ENCODE data around the gene LIX1. TPM values are rescaled to one million over a fixed set of nuclear protein-coding genes. Genes with fewer than 3 reads are reported as not detected.
"Not testable (repeated sequence)": the region's sequence is repeated elsewhere in the genome, so short reads cannot be mapped to it uniquely, and the experiment has no call there.

LIX1 gene
- total and polyA plus RNA-seq, 5 donors: 0.18 to 0.50 (median 0.36) TPM

GRCh38 chr5:97143704-97144103, 1.3 kb upstream of the LIX1 start:
- DNase-seq (no peak), ATAC-seq (no peak)
- H3K9me3 ChIP-seq (ENCODE audit: control insufficient read depth, low read length): no peaks in the 10 kb centered on the region
- H3K4me1 ChIP-seq (ENCODE audit: control insufficient read depth, insufficient read depth, low read length): no peaks in the 10 kb centered on the region
- no peak overlapping the region for H3K27ac ChIP-seq (ENCODE audit: low read length)
- no peaks in the 10 kb centered on the region for H3K27me3 ChIP-seq (ENCODE audit: control insufficient read depth, insufficient read depth)
- intact Hi-C loops (cut with DNase I): loop anchor here in 2 of 4 donors (10.0 kb wide), 2 partner anchors 99 to 139 kb away; no protein-coding TSS in a partner anchor
- 94% methylated on average over 2 of the region's 2 CpGs for WGBS
- H3K4me3 ChIP-seq (ENCODE audit: low read length): no peak overlapping the region

- no peak overlapping the region for H3K27ac ChIP-seq (ENCODE audit: low read length)
- DNase-seq: no peak
- H3K27me3 ChIP-seq (ENCODE audit: control insufficient read depth, insufficient read depth): no peaks in the 10 kb centered on the region
- intact Hi-C loops (cut with DNase I): loop anchor here in 2 of 4 donors (10.0 kb wide), 2 partner anchors 97 to 137 kb away; no protein-coding TSS in a partner anchor
- 61% methylated on average over 2 of the region's 2 CpGs for WGBS
- H3K4me1 ChIP-seq (ENCODE audit: control insufficient read depth, insufficient read depth, low read length): no peaks in the 10 kb centered on the region
- no peaks in the 10 kb centered on the region for H3K9me3 ChIP-seq (ENCODE audit: control insufficient read depth, low read length)
- no peak overlapping the region for H3K4me3 ChIP-seq (ENCODE audit: low read length)
- no peak for ATAC-seq
Measured at GRCh38 chr5:97141539-97141938, 872 bp downstream of the LIX1 start.

- DNase-seq: no peak
- H3K9me3 ChIP-seq (ENCODE audit: control insufficient read depth, low read length): no peaks in the 10 kb centered on the region
- no peak for ATAC-seq
- intact Hi-C loops (cut with DNase I): loop anchor here in 2 of 4 donors (10.0 kb wide), 2 partner anchors 96 to 136 kb away; no protein-coding TSS in a partner anchor
- no peaks in the 10 kb centered on the region for H3K27me3 ChIP-seq (ENCODE audit: control insufficient read depth, insufficient read depth)
- H3K4me3 ChIP-seq (ENCODE audit: low read length): no peak overlapping the region
- no peaks in the 10 kb centered on the region for H3K4me1 ChIP-seq (ENCODE audit: control insufficient read depth, insufficient read depth, low read length)
- H3K27ac ChIP-seq (ENCODE audit: low read length): no peak overlapping the region
- WGBS: 65% methylated on average over 4 of the region's 4 CpGs
Measured at GRCh38 chr5:97141031-97141430, 1.4 kb downstream of the LIX1 start.

GRCh38 chr5:97140250-97140649, 2.2 kb downstream of the LIX1 start:
- intact Hi-C loops (cut with DNase I): loop anchor here in 2 of 4 donors (10.0 kb wide), 2 partner anchors 95 to 135 kb away; no protein-coding TSS in a partner anchor
- H3K27me3 ChIP-seq (ENCODE audit: control insufficient read depth, insufficient read depth): not testable (repeated sequence)
- WGBS: 33% methylated on average over 1 of the region's 1 CpG

GRCh38 chr5:97136475-97136874, 5.9 kb downstream of the LIX1 start:
- WGBS: 82% methylated on average over 4 of the region's 4 CpGs
- Histone ChIP-seq H3K27me3 (ENCODE audit: control insufficient read depth, insufficient read depth) (no peaks in the 10 kb centered on the region), H3K4me3 (ENCODE audit: low read length) (no peak overlapping the region), H3K9me3 (ENCODE audit: control insufficient read depth, low read length) (no peaks in the 10 kb centered on the region), H3K27ac (ENCODE audit: low read length) (no peak overlapping the region), H3K4me1 (ENCODE audit: control insufficient read depth, insufficient read depth, low read length) (no peaks in the 10 kb centered on the region)
- DNase-seq: no peak
- no peak for ATAC-seq
- intact Hi-C loops (cut with DNase I): no loop called here

More at GRCh38 chr5:97140250-97140649, 2.2 kb downstream of the LIX1 start:
- not testable (repeated sequence) for H3K9me3 ChIP-seq (ENCODE audit: control insufficient read depth, low read length); H3K27ac ChIP-seq (ENCODE audit: low read length); DNase-seq; H3K4me1 ChIP-seq (ENCODE audit: control insufficient read depth, insufficient read depth, low read length); H3K4me3 ChIP-seq (ENCODE audit: low read length)
- ATAC-seq: peak; percentile 61 to 66

- DNase-seq (no peak), ATAC-seq (no peak)
- no peaks in the 10 kb centered on the region for H3K9me3 ChIP-seq (ENCODE audit: control insufficient read depth, low read length)
- no peaks in the 10 kb centered on the region for H3K27me3 ChIP-seq (ENCODE audit: control insufficient read depth, insufficient read depth)
- H3K4me1 ChIP-seq (ENCODE audit: control insufficient read depth, insufficient read depth, low read length): no peaks in the 10 kb centered on the region
- 90% methylated on average over 4 of the region's 4 CpGs for WGBS
- no peak overlapping the region for H3K4me3 ChIP-seq (ENCODE audit: low read length)
- H3K27ac ChIP-seq (ENCODE audit: low read length): no peak overlapping the region
- intact Hi-C loops (cut with DNase I): no loop called here
Measured at GRCh38 chr5:97135868-97136267, 6.5 kb downstream of the LIX1 start.

- Histone ChIP-seq H3K4me1 (ENCODE audit: control insufficient read depth, insufficient read depth, low read length) (no peaks in the 10 kb centered on the region), H3K27me3 (ENCODE audit: control insufficient read depth, insufficient read depth) (no peaks in the 10 kb centered on the region), H3K9me3 (ENCODE audit: control insufficient read depth, low read length) (no peaks in the 10 kb centered on the region), H3K27ac (ENCODE audit: low read length) (no peak overlapping the region), H3K4me3 (ENCODE audit: low read length) (no peak overlapping the region)
- no peak for ATAC-seq
- 82% methylated on average over 3 of the region's 3 CpGs for WGBS
- DNase-seq: no peak
- intact Hi-C loops (cut with DNase I): no loop called here
Measured at GRCh38 chr5:97134634-97135033, 7.8 kb downstream of the LIX1 start.

- Histone ChIP-seq H3K4me1 (ENCODE audit: control insufficient read depth, insufficient read depth, low read length) (no peaks in the 10 kb centered on the region), H3K9me3 (ENCODE audit: control insufficient read depth, low read length) (no peaks in the 10 kb centered on the region), H3K27ac (ENCODE audit: low read length) (no peak overlapping the region), H3K4me3 (ENCODE audit: low read length) (no peak overlapping the region), H3K27me3 (ENCODE audit: control insufficient read depth, insufficient read depth) (no peaks in the 10 kb centered on the region)
- DNase-seq (no peak), ATAC-seq (no peak)
- intact Hi-C loops (cut with DNase I): no loop called here
Measured at GRCh38 chr5:97133101-97133500, 9.3 kb downstream of the LIX1 start.

GRCh38 chr5:97131921-97132320, 10.5 kb downstream of the LIX1 start:
- H3K27me3 ChIP-seq (ENCODE audit: control insufficient read depth, insufficient read depth): no peaks in the 10 kb centered on the region
- no peak for ATAC-seq
- no peaks in the 10 kb centered on the region for H3K9me3 ChIP-seq (ENCODE audit: control insufficient read depth, low read length)
- no peaks in the 10 kb centered on the region for H3K4me1 ChIP-seq (ENCODE audit: control insufficient read depth, insufficient read depth, low read length)
- H3K27ac ChIP-seq (ENCODE audit: low read length): no peak overlapping the region
- WGBS: 79% methylated on average over 5 of the region's 5 CpGs
- H3K4me3 ChIP-seq (ENCODE audit: low read length): no peak overlapping the region
- no peak for DNase-seq
- intact Hi-C loops (cut with DNase I): no loop called here

- no peak overlapping the region for H3K4me3 ChIP-seq (ENCODE audit: low read length)
- peak in 1 of 2 donors; percentile 19 for ATAC-seq
- no peak for DNase-seq
- H3K9me3 ChIP-seq (ENCODE audit: control insufficient read depth, low read length): no peaks in the 10 kb centered on the region
- no peak overlapping the region for H3K27ac ChIP-seq (ENCODE audit: low read length)
- no peaks in the 10 kb centered on the region for H3K4me1 ChIP-seq (ENCODE audit: control insufficient read depth, insufficient read depth, low read length)
- intact Hi-C loops (cut with DNase I): no loop called here
- H3K27me3 ChIP-seq (ENCODE audit: control insufficient read depth, insufficient read depth): no peaks in the 10 kb centered on the region
Measured at GRCh38 chr5:97131139-97131710, 11.2 kb downstream of the LIX1 start.

DNA sequence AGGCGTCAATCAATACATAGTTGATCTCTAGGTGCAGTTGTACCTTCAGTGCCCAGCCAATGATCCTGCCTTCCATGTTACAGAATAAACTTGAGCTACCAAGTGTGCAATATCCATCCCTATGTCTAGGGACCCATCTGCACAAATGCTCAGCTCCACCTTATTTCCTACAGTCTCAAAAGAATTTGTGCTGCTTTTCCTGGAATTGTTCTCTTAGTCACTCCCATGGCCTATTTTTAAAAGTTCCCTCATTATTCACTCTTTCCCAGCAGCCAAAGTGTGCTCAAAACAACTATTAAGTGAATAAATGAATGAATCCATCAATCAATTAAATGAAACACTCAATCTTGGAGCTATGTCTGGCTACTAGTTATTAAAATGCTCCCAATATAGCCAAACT, 14.7 kb downstream of the LIX1 start:
- H3K27ac ChIP-seq (ENCODE audit: low read length): no peak overlapping the region

More for the DNA sequence above, 14.7 kb downstream of the LIX1 start:
- DNase-seq (no peak), ATAC-seq (no peak)
- H3K9me3 ChIP-seq (ENCODE audit: control insufficient read depth, low read length): no peaks in the 10 kb centered on the region
- H3K27me3 ChIP-seq (ENCODE audit: control insufficient read depth, insufficient read depth): no peaks in the 10 kb centered on the region
- H3K4me3 ChIP-seq (ENCODE audit: low read length): no peak overlapping the region
- H3K4me1 ChIP-seq (ENCODE audit: control insufficient read depth, insufficient read depth, low read length): no peaks in the 10 kb centered on the region
- WGBS: 92% methylated on average over 1 of the region's 1 CpG
- intact Hi-C loops (cut with DNase I): no loop called here
